NCI-H526 (cell line): ENCODE data around the gene H2AZ1.
A peak's percentile ranks its signal among the peaks of the same experiment; 100 is the strongest.
"Not testable (repeated sequence)": the region's sequence is repeated elsewhere in the genome, so short reads cannot be mapped to it uniquely, and the experiment has no call there.

Source experiments
- DNase-seq, 2 experiments: peaks; one replicate each; lab custom pipeline; 2025; lab: John Stamatoyannopoulos, UW

H2AZ1 gene

GRCh38 chr4:99949999-99950912, at the start of gene H2AZ1:
H2AZ1 (minus strand) TSS chr4:99950275; CDS start chr4:99950170, 105 bp downstream.
- DNase-seq: peak; percentile 96 to 98

- DNase-seq: peak; percentile 13 to 17
Measured at GRCh38 chr4:99998062-99998867, 48.2 kb upstream of the H2AZ1 start.

- no peak for DNase-seq
Measured at GRCh38 chr4:99991741-99992140, 41.7 kb upstream of the H2AZ1 start.

GRCh38 chr4:99987681-99988080, 37.6 kb upstream of the H2AZ1 start:
- no peak for DNase-seq

GRCh38 chr4:99986792-99987191, 36.7 kb upstream of the H2AZ1 start:
- no peak for DNase-seq

- DNase-seq: no peak
Measured at GRCh38 chr4:99983289-99983943, 33.3 kb upstream of the H2AZ1 start.

GRCh38 chr4:99979872-99980271, 29.8 kb upstream of the H2AZ1 start:
- no peak for DNase-seq

- DNase-seq: no peak
Measured at GRCh38 chr4:99971453-99972111, 21.5 kb upstream of the H2AZ1 start.

GRCh38 chr4:99968330-99968729, 18.3 kb upstream of the H2AZ1 start:
- no peak for DNase-seq

GRCh38 chr4:99966692-99967091, 16.6 kb upstream of the H2AZ1 start:
- DNase-seq: no peak

- no peak for DNase-seq
Measured at GRCh38 chr4:99965674-99966350, 15.7 kb upstream of the H2AZ1 start.

GRCh38 chr4:99965173-99965572, 15.1 kb upstream of the H2AZ1 start:
- DNase-seq: no peak

GRCh38 chr4:99961711-99962110, 11.6 kb upstream of the H2AZ1 start:
- no peak for DNase-seq

GRCh38 chr4:99960648-99961047, 10.6 kb upstream of the H2AZ1 start:
- DNase-seq: no peak

- not testable (repeated sequence) for DNase-seq
Measured at GRCh38 chr4:99958207-99958606, 8.1 kb upstream of the H2AZ1 start.

- no peak for DNase-seq
Measured at GRCh38 chr4:99950913-99951254, 809 bp upstream of the H2AZ1 start.

- peak; percentile 91 for DNase-seq
Measured at GRCh38 chr4:99949034-99949998, 759 bp downstream of the H2AZ1 start.

GRCh38 chr4:99947608-99948007, 2.5 kb downstream of the H2AZ1 start:
- no peak for DNase-seq

GRCh38 chr4:99947190-99947578, 2.9 kb downstream of the H2AZ1 start:
- no peak for DNase-seq
